Ectodermal cell (in vitro differentiated cells): ENCODE results near the gene CDKL1.

ENCODE experiments used
- H3K27ac ChIP-seq: 2 replicates; pipeline ENCODE4 v1.7.0; 2013; ENCODE audit warnings: mild to moderate bottlenecking, low read depth, low read length; ENCODE audit not compliant: insufficient read depth, poor library complexity, severe bottlenecking
- H3K27me3 ChIP-seq: 2 replicates; pipeline ENCODE4 v1.7.0; 2013; ENCODE audit warnings: mild to moderate bottlenecking, low read length; ENCODE audit not compliant: insufficient read depth, control insufficient read depth, poor library complexity, severe bottlenecking
- H3K36me3 ChIP-seq: one replicate; pipeline ENCODE4 v1.7.0; 2013; ENCODE audit warnings: low read length; ENCODE audit not compliant: control insufficient read depth, insufficient read depth
- H3K4me1 ChIP-seq: one replicate; pipeline ENCODE4 v1.7.0; 2013; ENCODE audit warnings: low read length; ENCODE audit not compliant: control insufficient read depth, insufficient read depth
- H3K4me3 ChIP-seq: 2 replicates; pipeline ENCODE4 v1.7.0; 2013; ENCODE audit warnings: low read depth, low read length, control low read depth; ENCODE audit not compliant: insufficient read depth
- H3K9me3 ChIP-seq: 2 replicates; pipeline ENCODE4 v1.7.0; 2013; ENCODE audit warnings: mild to moderate bottlenecking, low read length, moderate library complexity; ENCODE audit not compliant: control insufficient read depth
- WGBS, 2 experiments: methylation state at CpG; one replicate each; pipeline ENCODE4 v1.1.7; 2013; ENCODE audit warnings: missing lambda C conversion rate in 2 of 2; 5-methylcytosine and 5-hydroxymethylcytosine counted together

The CDKL1 gene

DNA sequence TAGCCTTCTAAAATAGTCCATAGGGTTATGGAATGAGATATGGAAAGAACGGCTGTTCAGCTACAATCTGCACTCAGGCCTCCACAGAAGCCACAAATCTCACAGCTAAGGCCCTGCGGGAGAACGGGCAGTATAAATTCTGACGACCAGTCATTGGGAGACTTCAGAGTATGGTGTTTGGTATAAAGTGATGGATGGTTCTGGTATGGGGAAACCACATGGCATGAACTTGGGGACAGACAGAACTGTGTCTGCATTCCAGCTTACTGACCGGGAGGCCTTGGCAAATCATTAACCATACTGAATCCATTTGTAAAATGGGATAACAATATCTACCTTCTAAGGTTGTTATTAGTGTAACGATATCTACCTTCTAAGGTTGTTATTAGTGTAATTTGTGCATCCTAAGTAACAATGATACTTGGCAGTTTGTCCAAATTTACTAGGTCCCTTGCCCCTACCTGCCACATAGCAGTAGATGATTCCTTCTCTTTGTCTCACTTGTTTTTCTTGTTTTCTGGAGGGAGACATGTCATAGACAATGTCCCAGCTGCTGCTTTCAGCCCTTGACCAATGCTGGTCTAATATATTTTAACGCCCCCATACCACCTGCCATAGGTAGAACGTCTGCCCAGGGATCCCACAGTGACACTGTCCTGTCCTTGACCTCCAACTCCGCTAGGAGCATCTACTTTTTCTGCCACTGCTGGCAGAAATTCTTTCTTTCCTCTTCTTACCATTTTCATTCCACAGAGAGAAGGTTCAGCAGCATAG is 6.8 kb downstream of the CDKL1 start:
- Histone ChIP-seq H3K4me3 (no peak overlapping the region), H3K36me3 (no peaks in the 10 kb centered on the region), H3K4me1 (no peaks in the 10 kb centered on the region), H3K9me3 (no peaks in the 10 kb centered on the region), H3K27me3 (no peaks in the 10 kb centered on the region), H3K27ac (no peak overlapping the region)
- 94 to 95% methylated on average over 8 to 9 of the region's 9 CpGs for WGBS, 2 experiments

DNA sequence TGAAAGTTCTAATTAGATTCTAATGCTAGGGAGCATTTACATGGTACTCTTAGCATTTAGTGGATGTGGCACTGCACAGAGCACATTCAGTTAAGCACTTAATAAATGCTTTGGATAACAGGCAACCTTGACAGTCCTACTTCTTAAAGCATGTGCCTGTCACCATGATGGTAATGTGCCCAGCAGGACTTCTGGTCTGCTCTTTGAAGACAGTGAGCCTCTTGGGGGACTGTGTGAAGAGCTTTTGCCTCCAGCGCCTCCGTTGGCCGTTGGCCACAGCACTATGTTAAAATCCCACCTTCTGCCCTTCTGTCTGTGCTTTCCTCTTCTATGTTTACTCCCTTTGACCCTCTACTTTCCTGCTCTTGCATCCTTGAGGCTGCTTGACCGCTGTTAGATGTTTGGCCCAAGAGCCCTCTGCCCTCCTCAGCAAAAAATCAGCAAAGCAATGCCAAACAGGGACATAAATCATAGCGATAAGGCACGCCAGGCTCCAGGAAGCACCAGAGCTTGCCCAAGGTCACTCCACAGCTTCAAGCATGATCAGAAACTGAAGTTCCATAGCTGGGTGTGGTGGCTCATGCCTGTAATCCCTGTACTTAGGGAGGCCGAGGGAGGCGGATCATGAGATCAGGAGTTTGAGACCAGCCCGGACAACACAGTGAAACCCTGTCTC is 8.3 kb downstream of the CDKL1 start:
- no peaks in the 10 kb centered on the region for H3K36me3 ChIP-seq
- no peak overlapping the region for H3K27ac ChIP-seq
- no peaks in the 10 kb centered on the region for H3K9me3 ChIP-seq
- no peaks in the 10 kb centered on the region for H3K27me3 ChIP-seq
- 63 to 65% methylated on average over 9 of the region's 9 CpGs for WGBS, 2 experiments
- H3K4me3 ChIP-seq = no peak overlapping the region
- H3K4me1 ChIP-seq = no peaks in the 10 kb centered on the region

DNA sequence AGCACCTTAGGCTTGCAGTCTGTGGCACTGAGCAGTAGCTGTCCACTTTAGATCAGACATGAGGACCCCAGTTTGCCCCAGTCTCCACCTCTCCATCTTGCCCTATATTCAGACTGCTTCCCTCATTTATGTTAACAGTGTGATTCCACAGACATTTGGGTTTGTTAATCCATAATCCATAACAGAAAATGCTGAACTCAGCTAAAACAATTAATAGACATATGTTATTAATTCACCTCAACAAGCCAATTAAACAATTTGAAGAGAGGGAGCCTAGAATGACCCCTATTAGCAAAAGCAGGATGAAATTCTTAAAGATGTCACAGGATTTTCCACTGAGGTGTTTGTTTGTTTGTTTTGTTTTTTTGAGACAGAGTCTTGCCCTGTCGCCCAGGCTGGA is 9.1 kb downstream of the CDKL1 start:
- Histone ChIP-seq H3K4me1 (no peaks in the 10 kb centered on the region), H3K9me3 (no peaks in the 10 kb centered on the region), H3K36me3 (no peaks in the 10 kb centered on the region), H3K27me3 (no peaks in the 10 kb centered on the region), H3K4me3 (no peak overlapping the region), H3K27ac (no peak overlapping the region)
- WGBS, 2 experiments = 89 to 95% methylated on average over 1 of the region's 1 CpG

DNA sequence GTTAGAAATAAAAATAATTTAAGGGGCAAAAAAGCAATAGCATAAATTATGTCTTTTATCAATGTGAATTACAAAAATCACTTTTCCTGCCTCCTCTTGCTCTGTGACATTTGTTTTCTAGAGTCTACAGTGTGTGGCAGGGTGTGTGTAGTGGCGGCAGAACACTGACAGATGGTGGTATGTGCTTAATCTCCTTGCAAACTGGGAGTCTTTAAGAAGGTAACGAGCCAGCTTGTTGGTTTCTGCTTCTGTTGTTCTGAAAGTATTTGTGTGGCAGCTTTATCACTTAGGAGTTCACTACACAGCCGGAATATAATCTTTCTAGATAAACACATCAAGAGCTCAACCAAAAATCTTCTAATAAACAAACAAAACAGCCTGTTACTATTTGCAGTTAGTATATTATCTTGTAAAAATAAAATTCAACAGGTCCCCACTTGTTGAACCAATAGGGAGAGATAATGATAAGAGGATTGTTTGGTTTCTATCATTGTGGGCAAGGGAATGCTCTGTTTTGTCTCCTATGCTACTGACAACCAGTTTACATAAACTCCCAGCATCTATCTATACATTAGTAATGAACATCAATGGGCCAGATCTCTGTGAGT is 13.0 kb downstream of the CDKL1 start:
- WGBS, 2 experiments = 59% methylated on average over 2 to 3 of the region's 3 CpGs
- H3K4me3 ChIP-seq = no peak overlapping the region
- H3K9me3 ChIP-seq = no peaks in the 10 kb centered on the region
- no peaks in the 10 kb centered on the region for H3K4me1 ChIP-seq
- H3K27me3 ChIP-seq = no peaks in the 10 kb centered on the region
- H3K27ac ChIP-seq = no peak overlapping the region
- no peaks in the 10 kb centered on the region for H3K36me3 ChIP-seq

DNA sequence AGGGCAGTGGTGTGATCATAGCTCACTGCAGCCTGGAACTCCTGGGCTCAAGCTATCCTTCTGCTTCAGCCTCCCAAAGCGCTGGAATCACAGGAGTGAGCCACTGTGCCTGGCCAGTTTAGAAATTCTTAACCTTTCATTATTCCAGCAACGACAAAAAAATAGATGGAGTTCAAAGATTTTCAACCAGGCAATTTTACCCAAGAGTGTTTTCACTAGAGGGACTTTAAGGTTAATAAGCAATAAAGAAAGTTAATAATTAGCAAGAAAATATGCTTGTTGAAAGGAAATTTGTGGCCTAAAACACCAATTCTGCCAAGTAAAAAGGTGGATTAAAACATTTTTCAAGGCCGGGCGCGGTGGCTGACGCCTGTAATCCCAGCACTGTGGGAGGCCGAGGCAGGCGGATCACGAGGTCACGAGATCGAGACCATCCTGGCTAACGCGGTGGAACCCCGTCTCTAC is 14.8 kb downstream of the CDKL1 start:
- Histone ChIP-seq H3K27ac (no peak overlapping the region), H3K27me3 (no peaks in the 10 kb centered on the region), H3K4me1 (peaks cover 6% of the 10 kb centered on the region), H3K9me3 (no peaks in the 10 kb centered on the region), H3K4me3 (no peak overlapping the region), H3K36me3 (no peaks in the 10 kb centered on the region)
- WGBS, 2 experiments = 91 to 92% methylated on average over 14 of the region's 14 CpGs

DNA sequence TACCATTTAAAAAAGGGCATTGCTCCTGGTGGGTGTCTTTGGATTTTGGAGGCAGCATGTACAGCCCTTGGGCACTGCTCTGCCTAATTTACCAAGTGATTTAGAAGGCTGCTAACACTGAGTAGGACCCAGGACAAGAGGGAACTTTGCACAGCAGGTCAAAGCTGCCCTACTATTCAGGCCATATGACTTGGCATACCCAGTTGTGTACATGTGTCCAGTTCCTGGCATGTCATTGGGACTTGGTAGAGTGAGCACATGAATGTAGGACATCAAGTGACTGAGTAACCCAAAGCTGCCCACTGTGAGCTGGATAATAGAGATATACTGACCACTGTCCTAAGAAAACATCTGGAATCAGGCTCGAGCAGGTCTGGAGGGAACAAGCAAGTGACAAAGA is 15.7 kb downstream of the CDKL1 start:
- Histone ChIP-seq H3K4me1 (peaks cover 9% of the 10 kb centered on the region), H3K36me3 (no peaks in the 10 kb centered on the region), H3K27ac (no peak overlapping the region), H3K27me3 (no peaks in the 10 kb centered on the region), H3K9me3 (no peaks in the 10 kb centered on the region), H3K4me3 (no peak overlapping the region)
- 86 to 92% methylated on average over 1 of the region's 1 CpG for WGBS, 2 experiments

DNA sequence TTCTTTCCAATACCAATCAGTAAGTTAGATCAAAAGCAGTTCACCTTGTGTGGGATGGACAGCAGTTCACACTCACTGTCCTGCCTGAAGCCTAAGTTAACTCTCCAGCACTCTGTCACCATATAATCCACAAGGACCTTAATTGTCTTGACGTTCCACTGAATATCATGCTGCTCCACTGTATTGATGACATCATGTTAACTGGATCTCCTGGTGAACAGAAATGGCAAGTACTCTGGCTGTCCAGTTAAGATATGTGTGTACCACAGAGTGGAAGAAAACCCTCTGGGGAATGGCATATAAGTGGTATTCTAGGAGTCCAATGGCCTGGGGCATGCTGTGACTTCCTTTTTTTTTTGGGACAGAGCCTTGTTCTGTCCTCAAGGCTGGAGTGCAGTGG is 16.2 kb downstream of the CDKL1 start:
- WGBS, 2 experiments = 89 to 95% methylated on average over 1 of the region's 1 CpG
- Histone ChIP-seq H3K27ac (no peak overlapping the region), H3K36me3 (no peaks in the 10 kb centered on the region), H3K4me1 (peaks cover 9% of the 10 kb centered on the region), H3K27me3 (no peaks in the 10 kb centered on the region), H3K9me3 (no peaks in the 10 kb centered on the region), H3K4me3 (no peak overlapping the region)

DNA sequence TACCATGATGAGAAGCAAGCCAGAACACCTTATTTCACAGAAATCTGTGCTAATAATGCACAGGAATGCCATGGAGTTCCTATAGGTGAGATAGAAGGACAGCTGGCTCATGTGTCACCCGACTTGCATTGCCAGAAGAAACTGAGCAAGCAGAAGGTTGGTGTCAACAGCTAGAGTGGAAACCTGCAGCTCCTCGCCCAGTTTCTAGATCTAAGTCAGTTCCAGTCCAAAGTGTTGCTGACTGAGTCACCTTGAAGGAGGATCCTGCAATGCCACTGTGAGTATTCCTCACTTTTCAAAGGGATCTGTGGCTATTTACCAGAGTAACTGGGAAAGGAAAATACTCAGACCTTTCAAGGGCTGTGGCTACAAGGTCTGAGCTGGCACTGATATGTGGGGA is 17.1 kb downstream of the CDKL1 start:
- 89 to 94% methylated on average over 2 of the region's 2 CpGs for WGBS, 2 experiments
- peaks cover 9% of the 10 kb centered on the region for H3K4me1 ChIP-seq
- H3K27me3 ChIP-seq = no peaks in the 10 kb centered on the region
- no peak overlapping the region for H3K27ac ChIP-seq
- H3K9me3 ChIP-seq = no peaks in the 10 kb centered on the region
- no peak overlapping the region for H3K4me3 ChIP-seq
- H3K36me3 ChIP-seq = no peaks in the 10 kb centered on the region

DNA sequence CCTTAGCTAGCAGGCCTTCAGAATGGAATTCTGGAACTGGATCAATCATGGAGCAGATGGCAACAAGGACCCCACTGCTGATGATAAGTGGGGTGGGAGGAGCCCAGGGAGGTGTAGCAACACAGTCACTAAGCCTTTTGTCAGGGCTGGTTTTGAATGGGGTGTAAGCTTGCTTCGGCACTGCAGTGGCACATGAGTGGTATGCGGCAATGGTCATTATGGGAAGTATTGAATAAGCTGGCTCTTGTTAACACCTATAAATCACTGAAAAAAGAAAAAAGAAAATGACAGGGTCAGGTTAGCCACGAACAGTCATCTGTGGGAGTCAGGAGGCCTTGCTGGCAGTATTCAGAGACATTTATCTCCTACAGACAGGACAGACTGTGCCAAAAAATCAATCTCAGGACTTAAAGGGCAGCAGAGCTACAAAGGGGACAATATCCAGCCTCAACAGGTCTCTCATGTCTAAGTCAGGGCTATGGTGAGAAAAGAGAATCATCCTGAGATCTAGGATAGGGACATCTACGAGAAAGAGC is 19.1 kb downstream of the CDKL1 start:
- WGBS, 2 experiments = 85 to 93% methylated on average over 4 of the region's 4 CpGs

DNA sequence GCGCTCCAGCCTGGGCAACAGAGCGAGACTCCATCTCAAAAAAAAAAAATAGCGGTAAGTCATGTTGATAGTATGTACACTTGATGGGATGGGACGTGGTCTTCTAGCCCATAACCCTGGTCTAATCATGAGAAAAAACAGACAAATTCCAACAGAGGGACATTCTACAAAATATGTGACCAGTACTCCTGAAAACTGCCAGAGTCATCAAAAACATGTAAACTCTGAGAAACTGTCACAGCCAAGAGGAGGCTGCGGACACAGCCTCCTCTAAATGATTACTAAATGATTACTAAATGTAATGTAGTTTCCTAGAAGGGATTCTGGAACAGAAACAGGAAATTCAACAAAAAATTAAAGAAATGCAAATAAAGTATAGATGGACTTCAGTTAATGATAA is 20.9 kb downstream of the CDKL1 start:
- WGBS, 2 experiments = 86 to 94% methylated on average over 5 of the region's 5 CpGs
- no peaks in the 10 kb centered on the region for H3K9me3 ChIP-seq
- H3K27me3 ChIP-seq = no peaks in the 10 kb centered on the region
- peaks cover 9% of the 10 kb centered on the region for H3K4me1 ChIP-seq
- H3K27ac ChIP-seq = no peak overlapping the region
- H3K4me3 ChIP-seq = no peak overlapping the region
- H3K36me3 ChIP-seq = no peaks in the 10 kb centered on the region

More for the DNA sequence above, 19.1 kb downstream of the CDKL1 start:
- no peaks in the 10 kb centered on the region for H3K27me3 ChIP-seq
- no peaks in the 10 kb centered on the region for H3K36me3 ChIP-seq
- no peaks in the 10 kb centered on the region for H3K9me3 ChIP-seq
- peaks cover 9% of the 10 kb centered on the region for H3K4me1 ChIP-seq
- no peak overlapping the region for H3K4me3 ChIP-seq
- H3K27ac ChIP-seq = no peak overlapping the region
